HepG2 (cell line): ENCODE data around the gene CRISPLD2. TPM values are rescaled to one million over a fixed set of nuclear protein-coding genes. Genes with fewer than 3 reads are reported as not detected.

Source experiments
- AHDC1 ChIP-seq: sonication (generic); formaldehyde crosslinking; IDR thresholded peaks from 2 replicates; pipeline ENCODE4 v1.5.1; 2020; ENCODE audit warnings: mild to moderate bottlenecking, missing genetic modification reagents, borderline replicate concordance
- ARNT2 ChIP-seq: sonication (generic); formaldehyde crosslinking; IDR thresholded peaks from 2 replicates; pipeline ENCODE4 v1.8.0; 2022; ENCODE audit warnings: mild to moderate bottlenecking, low read depth, missing genetic modification reagents, moderate library complexity
- CBX2 ChIP-seq, 2 experiments: fragments of 200-600 bp in 1 of 2; sonication (generic); formaldehyde crosslinking in 1 of 2; IDR thresholded peaks; 2 replicates each; pipeline versions ENCODE4 v1.7.0 to v1.8.1; 2018 to 2022; ENCODE audit warnings: low read depth in 2 of 2, low read length in 1 of 2, mild to moderate bottlenecking in 1 of 2, missing genetic modification reagents in 1 of 2
- ERF ChIP-seq: IDR thresholded peaks from 2 replicates; pipeline ENCODE4 v1.6.1; 2018; ENCODE audit warnings: missing biosample characterization, missing genetic modification reagents
- EZH2 ChIP-seq: conservative IDR thresholded peaks from 2 replicates; pipeline ENCODE4 v1.6.1; 2012; ENCODE audit warnings: mild to moderate bottlenecking, low read depth, low read length, moderate library complexity
- FOXP1 ChIP-seq, 2 experiments: fragments of 450-650 bp in 1 of 2; IDR thresholded peaks; 2 replicates each; pipeline ENCODE4 v1.6.1; 2017 to 2018; ENCODE audit warnings: antibody characterized with exemption in 1 of 2
- GRHL1 ChIP-seq: sonication (generic); formaldehyde crosslinking; conservative IDR thresholded peaks from 2 replicates; pipeline ENCODE4 v1.8.0; 2022; ENCODE audit warnings: missing genetic modification reagents
- HNF4G ChIP-seq, 2 experiments: sonication (generic) in 1 of 2; formaldehyde crosslinking in 1 of 2; IDR thresholded peaks; 2 replicates each; pipeline versions ENCODE4 v1.4.0 to v1.6.1; 2011 to 2020; ENCODE audit warnings: borderline replicate concordance in 2 of 2, low read depth in 2 of 2, mild to moderate bottlenecking in 2 of 2, low read length in 1 of 2, missing genetic modification reagents in 1 of 2, moderate library complexity in 1 of 2
- MBNL3 ChIP-seq: fragments of 250-450 bp; sonication (Bioruptor Pico); conservative IDR thresholded peaks from 2 replicates; pipeline ENCODE4 v1.8.0; 2022; ENCODE audit warnings: mild to moderate bottlenecking, inconsistent platforms
- PBX3 ChIP-seq: sonication (generic); formaldehyde crosslinking; IDR thresholded peaks from 2 replicates; pipeline ENCODE4 v1.8.1; 2023; ENCODE audit warnings: missing genetic modification reagents, inconsistent platforms, borderline replicate concordance
- REL ChIP-seq: sonication (generic); formaldehyde crosslinking; conservative IDR thresholded peaks from 2 replicates; pipeline ENCODE4 v1.8.0; 2022; ENCODE audit warnings: mild to moderate bottlenecking, missing genetic modification reagents, moderate library complexity
- SCMH1 ChIP-seq: sonication (generic); formaldehyde crosslinking; IDR thresholded peaks from 2 replicates; pipeline ENCODE4 v1.9.0; 2021; ENCODE audit warnings: missing genetic modification reagents, mild to moderate bottlenecking, borderline replicate concordance
- SIX4 ChIP-seq: sonication (generic); formaldehyde crosslinking; IDR thresholded peaks from 2 replicates; pipeline ENCODE4 v1.4.0; 2020; ENCODE audit warnings: missing genetic modification reagents
- ZFP1 ChIP-seq: IDR thresholded peaks from 2 replicates; pipeline ENCODE4 v1.6.1; 2016
- ZFX ChIP-seq: sonication (generic); formaldehyde crosslinking; IDR thresholded peaks from 2 replicates; pipeline ENCODE4 v1.4.0; 2020; ENCODE audit warnings: mild to moderate bottlenecking, low read depth, missing genetic modification reagents, moderate library complexity
- ZNF20 ChIP-seq: sonication (generic); formaldehyde crosslinking; IDR thresholded peaks from 2 replicates; pipeline ENCODE4 v1.4.0; 2020; ENCODE audit warnings: mild to moderate bottlenecking, moderate library complexity, missing genetic modification reagents
- ZNF660 ChIP-seq: sonication (generic); formaldehyde crosslinking; IDR thresholded peaks from 2 replicates; pipeline ENCODE4 v1.5.1; 2020; ENCODE audit warnings: mild to moderate bottlenecking, low read depth, missing genetic modification reagents, borderline replicate concordance
- ZNF761 ChIP-seq: sonication (generic); formaldehyde crosslinking; conservative IDR thresholded peaks from 2 replicates; pipeline ENCODE4 v1.4.0; 2020; ENCODE audit warnings: mild to moderate bottlenecking, missing genetic modification reagents
- ZNF777 ChIP-seq: sonication (generic); formaldehyde crosslinking; IDR thresholded peaks from 2 replicates; pipeline ENCODE4 v1.4.0; 2020; ENCODE audit warnings: missing genetic modification reagents
- polyA plus RNA-seq, 8 experiments: library from polyadenylated mRNA; depleted of rRNA in 3 of 8; stranded (reverse) in 7 of 8; unstranded in 1 of 8; fragments of >200 nt; fragmentation: Illumina TruSeq in 4 of 8; extraction: Trizol in 4 of 8; gene quantifications; 2 replicates each; pipeline versions ENCODE4 v1.2.1 to v1.2.3, GENCODE V29; 2011 to 2016; ENCODE audit warnings: low read depth in 4 of 8, missing spikeins in 1 of 8, mixed read lengths in 1 of 8; ENCODE audit not compliant: insufficient read depth in 1 of 8
- total RNA-seq, 5 experiments: library from RNA; depleted of rRNA; stranded (reverse); fragments of >200 nt; fragmentation: Illumina TruSeq; extraction: Trizol; gene quantifications; 2 replicates each; pipeline ENCODE4 v1.2.3, GENCODE V29; 2016; ENCODE audit warnings: low read depth in 1 of 5

The CRISPLD2 gene
- total and polyA plus RNA-seq, 2 of the 13 experiments (the other 11 are each of a cell fraction or from before 2014, with no cell fraction given): 0.04 to 0.31 TPM

GRCh38 chr16:84816023-84816422 lies 3.8 kb upstream of the CRISPLD2 start (continued):
- TF ChIP-seq ZNF777 (no peak), SIX4 (no peak), CBX2 (IDR thresholded peaks at IDR 0.05; ENCODE audit: low read depth, low read length) (no peak), CBX2 (CRISPR knock-in tag; IDR thresholded peaks at IDR 0.05; ENCODE audit: low read depth) (no peak), FOXP1 (IDR thresholded peaks at IDR 0.05) (no peak), FOXP1 (CRISPR knock-in tag; IDR thresholded peaks at IDR 0.05) (peak; percentile 87), ERF (CRISPR knock-in tag) (no peak), SCMH1 (CRISPR knock-in tag) (no peak), ARNT2 (CRISPR knock-in tag) (no peak), ZNF761 (CRISPR knock-in tag) (no peak), GRHL1 (CRISPR knock-in tag) (no peak), MBNL3 (CRISPR knock-in tag) (no peak), ZFP1 (CRISPR knock-in tag) (no peak), ZNF20 (CRISPR knock-in tag) (no peak), AHDC1 (CRISPR knock-in tag) (no peak), PBX3 (CRISPR knock-in tag) (no peak), ZNF660 (CRISPR knock-in tag) (no peak), REL (CRISPR knock-in tag) (no peak), HNF4G (IDR thresholded peaks at IDR 0.05; ENCODE audit: borderline replicate concordance, low read depth, low read length) (peak; percentile 42; the same call in 1 of the 2 replicates), HNF4G (CRISPR knock-in tag; IDR thresholded peaks at IDR 0.05; ENCODE audit: borderline replicate concordance, low read depth) (no peak), ZFX (CRISPR knock-in tag) (no peak), EZH2 (no peak)
